CD14-positive monocyte (primary cell): ENCODE data around the gene IL17D. TPM values are rescaled to one million over a fixed set of nuclear protein-coding genes. Genes with fewer than 3 reads are reported as not detected.
"Not testable (repeated sequence)": the region's sequence is repeated elsewhere in the genome, so short reads cannot be mapped to it uniquely, and the experiment has no call there.

Source experiments
- DNase-seq, 3 donors: peaks; one replicate each; pipeline ENCODE4 v3.0.0-alpha.2; 2011 to 2022
- H2AFZ ChIP-seq: 2 replicates; pipeline ENCODE4 v1.6.0; 2012; ENCODE audit warnings: mild to moderate bottlenecking, low read depth, low read length, inconsistent platforms; ENCODE audit not compliant: insufficient read depth, poor library complexity, severe bottlenecking
- H3K27ac ChIP-seq, 2 donors: 1 replicate in 1 of 2; 2 replicates in 1 of 2; pipeline ENCODE4 v1.5.1; 2012 to 2013; ENCODE audit warnings: low read length in 2 of 2, control low read depth in 1 of 2, inconsistent platforms in 1 of 2, low read depth in 1 of 2, mild to moderate bottlenecking in 1 of 2
- H3K27me3 ChIP-seq, 2 donors: one replicate each; pipeline versions ENCODE4 v1.6.0 to v1.6.1; 2011 to 2013; ENCODE audit warnings: low read length in 2 of 2; ENCODE audit not compliant: control insufficient read depth in 2 of 2, insufficient read depth in 2 of 2
- H3K36me3 ChIP-seq, 2 donors: replicated peaks in 1 of 2; 1 replicate in 1 of 2; 2 replicates in 1 of 2; pipeline versions ENCODE4 v1.5.1 to v1.6.1; 2012 to 2013; ENCODE audit warnings: low read length in 2 of 2, control low read depth in 1 of 2, inconsistent platforms in 1 of 2, mild to moderate bottlenecking in 1 of 2; ENCODE audit not compliant: insufficient read depth in 2 of 2, control insufficient read depth in 1 of 2
- H3K4me1 ChIP-seq, 2 donors: 1 replicate in 1 of 2; 2 replicates in 1 of 2; pipeline versions ENCODE4 v1.5.1 to v1.6.1; 2012 to 2013; ENCODE audit warnings: low read length in 2 of 2, control low read depth in 1 of 2, inconsistent platforms in 1 of 2, mild to moderate bottlenecking in 1 of 2, moderate library complexity in 1 of 2; ENCODE audit not compliant: insufficient read depth in 2 of 2, control insufficient read depth in 1 of 2
- H3K4me2 ChIP-seq: replicated peaks from 2 replicates; pipeline ENCODE3; 2012; ENCODE audit warnings: low read length, moderate library complexity, mild to moderate bottlenecking; ENCODE audit not compliant: poor library complexity, severe bottlenecking; ENCODE audit errors: extremely low read depth
- H3K4me3 ChIP-seq, 3 experiments: fragments of 200-600 bp in 1 of 3; sonication (generic) in 1 of 3; replicated peaks in 1 of 3; 1 replicate in 2 of 3; 2 replicates in 1 of 3; pipeline ENCODE4 v1.5.1; 2011 to 2013; ENCODE audit warnings: low read length in 3 of 3, mild to moderate bottlenecking in 3 of 3, control low read depth in 2 of 3, low read depth in 2 of 3, inconsistent platforms in 1 of 3, moderate library complexity in 1 of 3
- H3K79me2 ChIP-seq: 2 replicates; pipeline ENCODE4 v1.6.0; 2012; ENCODE audit warnings: mild to moderate bottlenecking, control low read depth, inconsistent platforms, low read length, moderate library complexity; ENCODE audit not compliant: insufficient read depth
- H3K9ac ChIP-seq: 2 replicates; pipeline ENCODE4 v1.6.0; 2017; ENCODE audit warnings: low read length, mild to moderate bottlenecking; ENCODE audit not compliant: insufficient read depth, poor library complexity, severe bottlenecking
- H3K9me3 ChIP-seq, 2 donors: replicated peaks in 1 of 2; 1 replicate in 1 of 2; 2 replicates in 1 of 2; pipeline versions ENCODE4 v1.5.1 to v1.6.1; 2012 to 2013; ENCODE audit warnings: low read length in 2 of 2, control low read depth in 1 of 2; ENCODE audit not compliant: control insufficient read depth in 1 of 2, insufficient read depth in 1 of 2
- H4K20me1 ChIP-seq: 2 replicates; pipeline ENCODE4 v1.6.0; 2012; ENCODE audit warnings: mild to moderate bottlenecking, low read length, control low read depth, moderate library complexity; ENCODE audit not compliant: insufficient read depth
- H3K27ac Mint-ChIP-seq, 7 donors: one replicate each; pipeline ENCODE4 v1.8.0; 2020; ENCODE audit warnings: mild to moderate bottlenecking in 7 of 7, mixed read lengths in 7 of 7, moderate library complexity in 6 of 7, inconsistent platforms in 2 of 7
- H3K27me3 Mint-ChIP-seq, 3 donors: one replicate each; pipeline ENCODE4 v1.8.0; 2021 to 2022; ENCODE audit warnings: low read depth in 3 of 3, mild to moderate bottlenecking in 3 of 3, mixed read lengths in 3 of 3, moderate library complexity in 3 of 3, inconsistent platforms in 1 of 3
- H3K36me3 Mint-ChIP-seq, 2 donors: one replicate each; pipeline ENCODE4 v1.8.0; 2020; ENCODE audit warnings: mixed read lengths in 2 of 2, inconsistent platforms in 1 of 2, mild to moderate bottlenecking in 1 of 2
- H3K4me1 Mint-ChIP-seq: one replicate; pipeline ENCODE4 v1.8.0; 2020; ENCODE audit warnings: mild to moderate bottlenecking, mixed read lengths
- H3K4me3 Mint-ChIP-seq, 2 donors: one replicate each; pipeline ENCODE4 v1.8.0; 2020; ENCODE audit warnings: mild to moderate bottlenecking in 2 of 2, mixed read lengths in 2 of 2, moderate library complexity in 1 of 2
- H3K9me3 Mint-ChIP-seq, 7 donors: one replicate each; pipeline ENCODE4 v1.8.0; 2020 to 2022; ENCODE audit warnings: mixed read lengths in 7 of 7, mild to moderate bottlenecking in 6 of 7, moderate library complexity in 6 of 7, inconsistent platforms in 2 of 7
- CTCF ChIP-seq: fragments of 200-600 bp; IDR thresholded peaks from one replicate; pipeline ENCODE4 v1.8.0; 2022; ENCODE audit warnings: antibody characterized with exemption, mild to moderate bottlenecking
- WGBS: methylation state at CpG from one replicate; pipeline ENCODE4 v1.1.5; 2013; ENCODE audit warnings: missing lambda C conversion rate; ENCODE audit not compliant: insufficient coverage; 5-methylcytosine and 5-hydroxymethylcytosine counted together
- intact Hi-C, 2 donors: fragments of 100-400 bp; cut with micrococcal nuclease; formaldehyde crosslinking; loops; one replicate each; pipeline versions ENCODE4 v1.15.0 to v1.15.1; 2023
- polyA plus RNA-seq, 3 donors: library from polyadenylated mRNA; depleted of rRNA in 1 of 3; unstranded in 2 of 3; stranded (reverse) in 1 of 3; fragments of 300-500 nt in 2 of 3; fragments of >200 nt in 1 of 3; fragmentation: Illumina TruSeq in 2 of 3; gene quantifications; 1 replicate in 2 of 3; 2 replicates in 1 of 3; pipeline ENCODE4 v1.2.3, GENCODE V29; 2012 to 2021

The IL17D gene
- polyA plus RNA-seq, 3 donors, result not detected

DNA sequence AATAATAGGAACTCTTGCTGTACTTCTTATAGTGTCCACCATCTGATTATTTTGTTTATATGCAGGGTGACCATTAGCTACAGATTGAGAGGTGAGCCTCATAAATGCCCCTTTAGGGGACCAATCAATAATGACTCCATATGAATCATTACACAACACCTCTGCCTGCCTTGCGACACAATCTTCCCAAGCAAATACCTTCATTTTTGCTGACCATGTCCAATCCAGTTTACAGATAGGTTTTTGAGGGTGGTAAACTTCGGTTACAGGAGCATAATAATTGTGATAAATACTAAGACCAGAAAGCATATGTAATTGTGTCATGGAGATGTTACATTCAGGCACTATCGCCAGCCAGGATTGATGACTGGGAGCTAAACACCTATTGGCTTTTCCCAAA is 23.6 kb upstream of the IL17D start:
- Mint-ChIP-seq H3K4me1 (peaks cover 7% of the 10 kb centered on the region), H3K27me3 (no peaks in the 10 kb centered on the region), H3K9me3 (no peaks in the 10 kb centered on the region), H3K27ac (no peak overlapping the region), H3K4me3 (no peak overlapping the region), H3K36me3 (peaks cover 0 to 4% of the 10 kb centered on the region in 2 donors)
- no peak overlapping the region for H3K27ac ChIP-seq
- DNase-seq, result no peak
- intact Hi-C loops, result no loop called here
- no peaks in the 10 kb centered on the region for H4K20me1 ChIP-seq
- H3K4me1 ChIP-seq, result no peaks in the 10 kb centered on the region
- no peak overlapping the region for H2AFZ ChIP-seq
- H3K27me3 ChIP-seq, result no peaks in the 10 kb centered on the region
- no peaks in the 10 kb centered on the region for H3K36me3 ChIP-seq
- no peak overlapping the region for H3K4me2 ChIP-seq
- no peak for TF ChIP-seq CTCF
- H3K9me3 ChIP-seq, result no peaks in the 10 kb centered on the region
- no peaks in the 10 kb centered on the region for H3K79me2 ChIP-seq
- H3K9ac ChIP-seq, result no peak overlapping the region
- WGBS, result no CpG with 5 or more reads among the region's 3 CpGs
- H3K4me3 ChIP-seq, result no peak overlapping the region

DNA sequence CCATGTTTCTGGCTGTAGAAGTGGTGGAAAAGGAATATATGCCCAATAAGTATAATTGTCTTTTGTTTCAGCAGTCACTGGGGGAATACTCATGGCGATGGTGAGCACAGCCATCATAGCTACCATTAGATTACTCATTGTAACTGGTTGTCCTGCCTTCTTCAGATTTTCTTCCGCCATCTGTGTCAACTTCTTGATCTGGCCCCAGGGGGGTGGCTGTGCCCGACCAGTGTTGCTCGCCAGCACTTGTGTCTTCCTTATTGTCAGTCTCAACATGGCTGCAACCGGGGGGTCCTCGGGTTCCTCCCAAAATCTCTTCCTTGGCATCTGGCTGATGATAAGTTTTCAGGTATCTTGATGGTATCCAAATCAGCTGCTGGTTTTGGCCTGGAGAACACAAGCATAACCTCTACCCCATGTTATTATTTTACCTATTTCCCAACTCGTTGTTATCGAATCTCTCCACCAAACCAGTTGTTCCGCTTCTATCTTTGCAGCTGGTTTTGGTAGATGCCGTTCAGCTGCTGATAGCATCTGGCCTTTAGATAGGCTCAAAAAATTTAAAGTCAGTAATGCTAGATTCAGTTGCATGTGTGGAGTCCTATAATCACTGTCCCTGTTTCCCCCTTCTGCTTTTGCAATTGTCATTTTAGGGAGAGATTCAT is 23.0 kb upstream of the IL17D start:
- Histone ChIP-seq H3K27ac (no peak overlapping the region), H3K9ac (no peak overlapping the region), H3K4me1 (no peaks in the 10 kb centered on the region), H3K4me2 (no peak overlapping the region), H2AFZ (no peak overlapping the region), H3K36me3 (no peaks in the 10 kb centered on the region), H3K79me2 (no peaks in the 10 kb centered on the region), H3K4me3 (no peak overlapping the region), H3K27me3 (no peaks in the 10 kb centered on the region), H4K20me1 (no peaks in the 10 kb centered on the region), H3K9me3 (no peaks in the 10 kb centered on the region)
- H3K27me3 Mint-ChIP-seq, result no peaks in the 10 kb centered on the region
- DNase-seq, result no peak
- 93% methylated on average over 3 of the region's 10 CpGs for WGBS
- H3K4me3 Mint-ChIP-seq, result no peak overlapping the region
- peaks cover 0 to 4% of the 10 kb centered on the region in 2 donors for H3K36me3 Mint-ChIP-seq
- peaks cover 7% of the 10 kb centered on the region for H3K4me1 Mint-ChIP-seq
- H3K27ac Mint-ChIP-seq, result no peak overlapping the region
- intact Hi-C loops, result no loop called here
- TF ChIP-seq CTCF, result no peak
- H3K9me3 Mint-ChIP-seq, result no peaks in the 10 kb centered on the region

GRCh38 chr13:20681481-20681880 is 22.0 kb upstream of the IL17D start:
- intact Hi-C loops, result not testable (repeated sequence)
- WGBS, result 94% methylated on average over 2 of the region's 5 CpGs

More at GRCh38 chr13:20681481-20681880, 22.0 kb upstream of the IL17D start:
- H4K20me1 ChIP-seq, H3K9me3 ChIP-seq, H3K9me3 Mint-ChIP-seq, H3K4me1 Mint-ChIP-seq, H3K36me3 Mint-ChIP-seq, H3K4me2 ChIP-seq, H3K27me3 Mint-ChIP-seq, H3K4me3 ChIP-seq, H3K27me3 ChIP-seq, H2AFZ ChIP-seq, H3K79me2 ChIP-seq, H3K27ac Mint-ChIP-seq, H3K4me3 Mint-ChIP-seq, H3K4me1 ChIP-seq, H3K27ac ChIP-seq, H3K36me3 ChIP-seq, H3K9ac ChIP-seq, DNase-seq: not testable (repeated sequence)
